ENCODE results near the gene CAMK1. TPM values are rescaled to one million over a fixed set of nuclear protein-coding genes. Genes with fewer than 3 reads are reported as not detected.

Gene CAMK1
- total RNA-seq, 1 donor from 2014 or later, result 12.3 TPM

- H3K36me3 ChIP-seq, result peaks cover 90% of the 10 kb centered on the region
- intact Hi-C loops (cut with micrococcal nuclease), result no loop called here
- H3K27ac ChIP-seq (replicated peaks), result no peak overlapping the region
- H3K27me3 ChIP-seq (ENCODE audit: low read depth), result no peaks in the 10 kb centered on the region
- H3K4me3 ChIP-seq, result no peak overlapping the region
- TF ChIP-seq, protein P1, sequence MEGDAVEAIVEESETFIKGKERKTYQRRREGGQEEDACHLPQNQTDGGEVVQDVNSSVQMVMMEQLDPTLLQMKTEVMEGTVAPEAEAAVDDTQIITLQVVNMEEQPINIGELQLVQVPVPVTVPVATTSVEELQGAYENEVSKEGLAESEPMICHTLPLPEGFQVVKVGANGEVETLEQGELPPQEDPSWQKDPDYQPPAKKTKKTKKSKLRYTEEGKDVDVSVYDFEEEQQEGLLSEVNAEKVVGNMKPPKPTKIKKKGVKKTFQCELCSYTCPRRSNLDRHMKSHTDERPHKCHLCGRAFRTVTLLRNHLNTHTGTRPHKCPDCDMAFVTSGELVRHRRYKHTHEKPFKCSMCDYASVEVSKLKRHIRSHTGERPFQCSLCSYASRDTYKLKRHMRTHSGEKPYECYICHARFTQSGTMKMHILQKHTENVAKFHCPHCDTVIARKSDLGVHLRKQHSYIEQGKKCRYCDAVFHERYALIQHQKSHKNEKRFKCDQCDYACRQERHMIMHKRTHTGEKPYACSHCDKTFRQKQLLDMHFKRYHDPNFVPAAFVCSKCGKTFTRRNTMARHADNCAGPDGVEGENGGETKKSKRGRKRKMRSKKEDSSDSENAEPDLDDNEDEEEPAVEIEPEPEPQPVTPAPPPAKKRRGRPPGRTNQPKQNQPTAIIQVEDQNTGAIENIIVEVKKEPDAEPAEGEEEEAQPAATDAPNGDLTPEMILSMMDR (IDR thresholded peaks at IDR 0.05; ENCODE audit: borderline replicate concordance), result no peak
- no peaks in the 10 kb centered on the region for H3K9me3 ChIP-seq (replicated peaks)
- DNase-seq, result no peak
- peaks cover 10% of the 10 kb centered on the region for H3K4me1 ChIP-seq
Measured at GRCh38 chr3:9786209-9786739, 16.5 kb upstream of the CAMK1 start.

DNA sequence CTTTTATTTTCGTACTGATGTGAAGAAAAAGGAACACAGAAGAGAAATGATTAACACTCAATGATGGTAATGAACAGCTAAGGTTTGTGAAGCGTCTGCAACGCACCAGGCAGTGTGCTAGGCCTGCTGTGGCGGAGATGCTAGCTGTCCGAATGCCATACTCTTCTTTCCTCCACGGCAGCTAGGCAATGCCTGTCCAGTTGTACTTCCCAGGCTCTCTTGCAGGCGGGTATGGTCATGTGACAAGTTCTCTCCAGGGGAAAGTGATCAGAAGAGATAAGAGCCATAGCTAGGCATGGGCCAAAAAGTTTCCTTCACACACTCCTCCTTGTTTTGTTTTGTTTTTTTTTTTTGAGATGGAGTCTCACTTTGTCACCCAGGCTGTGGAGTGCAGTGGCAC is 15.9 kb upstream of the CAMK1 start:
- Histone ChIP-seq H3K4me1 (peaks cover 3% of the 10 kb centered on the region), H3K27me3 (ENCODE audit: low read depth) (no peaks in the 10 kb centered on the region), H3K9me3 (replicated peaks) (no peaks in the 10 kb centered on the region), H3K27ac (replicated peaks) (no peak overlapping the region), H3K4me3 (no peak overlapping the region), H3K36me3 (peaks cover 94% of the 10 kb centered on the region)
- intact Hi-C loops (cut with micrococcal nuclease), result no loop called here
- TF ChIP-seq, protein P1 (IDR thresholded peaks at IDR 0.05; ENCODE audit: borderline replicate concordance), result no peak
- DNase-seq, result no peak

GRCh38 chr3:9784965-9785364 is 15.2 kb upstream of the CAMK1 start:
- Histone ChIP-seq H3K27me3 (ENCODE audit: low read depth) (no peaks in the 10 kb centered on the region), H3K9me3 (replicated peaks) (no peaks in the 10 kb centered on the region), H3K4me1 (no peaks in the 10 kb centered on the region), H3K4me3 (no peak overlapping the region), H3K27ac (replicated peaks) (no peak overlapping the region), H3K36me3 (peaks cover 94% of the 10 kb centered on the region)
- TF ChIP-seq, protein P1 (IDR thresholded peaks at IDR 0.05; ENCODE audit: borderline replicate concordance), result no peak
- no peak for DNase-seq
- intact Hi-C loops (cut with micrococcal nuclease), result no loop called here

GRCh38 chr3:9783954-9784353 is 14.2 kb upstream of the CAMK1 start:
- H3K27ac ChIP-seq (replicated peaks), result no peak overlapping the region
- TF ChIP-seq, protein P1 (IDR thresholded peaks at IDR 0.05; ENCODE audit: borderline replicate concordance), result no peak
- no peaks in the 10 kb centered on the region for H3K9me3 ChIP-seq (replicated peaks)
- H3K27me3 ChIP-seq (ENCODE audit: low read depth), result no peaks in the 10 kb centered on the region
- H3K4me1 ChIP-seq, result peaks cover 1% of the 10 kb centered on the region
- peaks cover 89% of the 10 kb centered on the region for H3K36me3 ChIP-seq
- DNase-seq, result no peak
- no peak overlapping the region for H3K4me3 ChIP-seq
- intact Hi-C loops (cut with micrococcal nuclease), result no loop called here

GRCh38 chr3:9782770-9783169 is 13.0 kb upstream of the CAMK1 start:
- H3K27me3 ChIP-seq (ENCODE audit: low read depth), result no peaks in the 10 kb centered on the region
- peaks cover 8% of the 10 kb centered on the region for H3K4me1 ChIP-seq
- TF ChIP-seq, protein P1 (IDR thresholded peaks at IDR 0.05; ENCODE audit: borderline replicate concordance), result peak; percentile 21
- no peaks in the 10 kb centered on the region for H3K9me3 ChIP-seq (replicated peaks)
- peaks cover 81% of the 10 kb centered on the region for H3K36me3 ChIP-seq
- intact Hi-C loops (cut with micrococcal nuclease), result no loop called here
- H3K27ac ChIP-seq (replicated peaks), result no peak overlapping the region
- no peak overlapping the region for H3K4me3 ChIP-seq
- no peak for DNase-seq
